Measurements from ENCODE around the gene PRMT3. TPM values are rescaled to one million over a fixed set of nuclear protein-coding genes. Genes with fewer than 3 reads are reported as not detected.

Gene PRMT3
- total and polyA plus RNA-seq, 2 of the 13 experiments (the other 11 are each of a cell fraction or from before 2014, with no cell fraction given), result 9.1 to 27.7 TPM

- FAIRE-seq (no peak), DNase-seq (ENCODE audit: low spot score) (peak; percentile 5), ATAC-seq (no peak; the same call in 2 of the 3 replicates)
- 67% methylated on average over 7 of the region's 7 CpGs for WGBS (ENCODE audit: low lambda C conversion rate)
- H3K79me2 ChIP-seq (ENCODE audit: insufficient read depth, low read length), result no peaks in the 10 kb centered on the region
- intact Hi-C loops (cut with micrococcal nuclease; ENCODE audit: unreplicated experiment) (no loop called here), in situ Hi-C loops (cut with HindIII; ENCODE audit: extremely low pct_ligation_motif_present, low pct_unique_long_range_greater_than_20kb) (no loop called here)
- BruUV-seq (replicated peaks), result no TSS peak
- H3K4me1 ChIP-seq (ENCODE audit: insufficient read depth, low read length), result peaks cover 10% of the 10 kb centered on the region
- no peaks in the 10 kb centered on the region for H3K9me3 ChIP-seq (ENCODE audit: low read length)
- H3K27ac ChIP-seq (ENCODE audit: extremely low read length, insufficient read depth, low read length), result no peak overlapping the region
- H3K4me3 ChIP-seq (replicated peaks in 1 of 3; ENCODE audit: insufficient read depth in 1 of 3, low read depth in 2 of 3, low read length in 3 of 3), result no peak overlapping the region
- H3K9ac ChIP-seq (ENCODE audit: insufficient read depth, low read depth, low read length), result no peak overlapping the region
- 0 out of 5 replicates have a peak, but pooled peaks cover 0 to 1% of the 10 kb centered on the region in 2 experiments for H3K36me3 ChIP-seq (replicated peaks in 1 of 2; ENCODE audit: control insufficient read depth in 1 of 2, insufficient read depth in 2 of 2, low read length in 2 of 2)
- no peak overlapping the region for H3K4me2 ChIP-seq (ENCODE audit: low read depth, low read length)
- CTCF ChIA-PET (ENCODE audit: low intra/inter-chr PET ratio, low total read pairs), result no interaction called here
- no peaks in the 10 kb centered on the region for H4K20me1 ChIP-seq (ENCODE audit: insufficient read depth, low read length)
- no peaks in the 10 kb centered on the region for H3K27me3 ChIP-seq (ENCODE audit: control insufficient read depth in 1 of 2, insufficient read depth in 2 of 2, low read length in 2 of 2)
- POLR2A ChIA-PET, result no interaction called here
- H2AFZ ChIP-seq (ENCODE audit: low read length), result no peak overlapping the region
- TF ChIP-seq ZNF749 (CRISPR knock-in tag; IDR thresholded peaks at IDR 0.05; ENCODE audit: borderline replicate concordance), result no peak
- peak; percentile 95 for TF ChIP-seq ZNF441 (CRISPR knock-in tag; IDR thresholded peaks at IDR 0.05; ENCODE audit: borderline replicate concordance)
- no peak for TF ChIP-seq SRSF1 (optimal IDR thresholded peaks at IDR 0.05; ENCODE audit: low read depth, low read length)
- no peak for TF ChIP-seq SNAI1 (CRISPR knock-in tag; IDR thresholded peaks at IDR 0.05; ENCODE audit: borderline replicate concordance)
- TF ChIP-seq ZNF407 (CRISPR knock-in tag; IDR thresholded peaks at IDR 0.05; ENCODE audit: not compliant biosample characterization), result no peak
- no peak for TF ChIP-seq TBX2 (CRISPR knock-in tag; IDR thresholded peaks at IDR 0.05; ENCODE audit: borderline replicate concordance)
- TF ChIP-seq ZNF354B (CRISPR knock-in tag; IDR thresholded peaks at IDR 0.05), result no peak
- no peak for TF ChIP-seq ZMYM3 (CRISPR knock-in tag; IDR thresholded peaks at IDR 0.05)
- peak; percentile 72 for TF ChIP-seq FOXA3 (CRISPR knock-in tag; IDR thresholded peaks at IDR 0.05)
- no peak for TF ChIP-seq SATB2 (CRISPR knock-in tag; IDR thresholded peaks at IDR 0.05)
- TF ChIP-seq E2F1 (CRISPR knock-in tag; IDR thresholded peaks at IDR 0.05), result no peak
- TF ChIP-seq ZNF232 (CRISPR knock-in tag; IDR thresholded peaks at IDR 0.05; ENCODE audit: borderline replicate concordance), result no peak
- TF ChIP-seq PLRG1 (conservative IDR thresholded peaks at IDR 0.05), result no peak
- no peak for TF ChIP-seq ZNF784 (CRISPR knock-in tag; IDR thresholded peaks at IDR 0.05; ENCODE audit: borderline replicate concordance)
- TF ChIP-seq FOSL2 (CRISPR knock-in tag; IDR thresholded peaks at IDR 0.05), result peak; percentile 76
These were observed 90.0 kb downstream of the PRMT3 start for GRCh38 chr11:20477418-20478090.
